Fibroblast of skin of left quadriceps (primary cell): ENCODE measurements around the gene NTMT2.

Source experiments
- DNase-seq, 2 experiments: peaks; one replicate each; pipeline ENCODE4 v3.0.0-alpha.2; 2013; ENCODE audit warnings: low read depth in 2 of 2

The NTMT2 gene

DNA sequence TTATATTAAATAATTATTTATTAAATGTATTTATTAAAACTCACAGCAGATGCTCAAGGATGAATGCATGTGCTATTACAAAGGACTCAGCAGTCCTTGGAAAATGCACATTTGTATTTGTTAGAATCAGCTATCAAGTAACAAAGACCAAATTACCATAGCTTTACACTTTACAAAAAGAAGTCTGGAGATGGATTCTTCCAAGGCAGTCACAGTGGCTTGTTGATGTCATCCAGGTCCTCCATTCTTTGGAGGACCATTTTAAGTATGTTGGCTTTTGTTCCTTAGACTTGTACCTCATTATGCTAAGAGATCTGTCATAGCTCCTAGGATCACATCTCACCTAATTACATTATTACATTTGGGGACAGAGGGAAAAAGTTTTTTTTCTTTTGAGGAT lies 63.4 kb downstream of the NTMT2 start:
- no peak for DNase-seq

DNA sequence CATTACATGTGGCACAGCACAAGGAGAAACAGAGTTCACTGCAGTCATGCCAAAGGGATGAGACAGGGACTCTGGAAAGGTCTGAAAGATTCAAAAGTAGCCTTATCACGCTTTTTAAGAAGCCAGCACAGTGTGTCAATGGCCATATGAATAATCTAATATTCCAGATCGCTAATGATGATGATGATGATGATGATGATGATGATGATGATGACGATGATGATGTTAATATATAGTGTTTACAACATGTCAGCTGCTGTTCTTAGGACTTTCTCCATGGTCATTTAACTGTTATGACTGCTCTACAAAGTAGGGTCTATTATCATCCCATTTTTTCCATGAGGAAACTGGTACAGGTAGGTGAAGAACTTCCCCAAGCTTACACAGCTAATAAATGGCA lies 64.4 kb downstream of the NTMT2 start:
- no peak for DNase-seq

DNA sequence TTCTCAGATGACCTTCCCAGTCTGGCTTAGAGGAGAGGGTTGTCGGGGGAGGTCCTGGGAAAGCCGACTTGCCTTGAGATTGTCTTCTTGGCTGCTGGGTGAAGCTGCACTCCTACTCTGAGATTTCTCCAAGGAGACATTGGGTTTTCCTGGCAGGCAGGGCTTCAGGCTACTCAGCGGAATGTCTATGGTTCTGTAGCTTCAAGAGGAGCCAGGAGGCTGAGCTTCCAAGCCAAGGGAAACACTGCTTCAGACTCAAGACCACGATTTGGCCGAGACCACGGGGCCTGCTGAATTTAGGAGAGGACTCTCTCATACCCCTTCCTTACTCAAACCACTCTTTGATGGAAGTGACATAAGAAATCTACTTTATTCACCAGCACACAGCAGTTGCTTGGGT lies 67.8 kb downstream of the NTMT2 start:
- DNase-seq: no peak

DNA sequence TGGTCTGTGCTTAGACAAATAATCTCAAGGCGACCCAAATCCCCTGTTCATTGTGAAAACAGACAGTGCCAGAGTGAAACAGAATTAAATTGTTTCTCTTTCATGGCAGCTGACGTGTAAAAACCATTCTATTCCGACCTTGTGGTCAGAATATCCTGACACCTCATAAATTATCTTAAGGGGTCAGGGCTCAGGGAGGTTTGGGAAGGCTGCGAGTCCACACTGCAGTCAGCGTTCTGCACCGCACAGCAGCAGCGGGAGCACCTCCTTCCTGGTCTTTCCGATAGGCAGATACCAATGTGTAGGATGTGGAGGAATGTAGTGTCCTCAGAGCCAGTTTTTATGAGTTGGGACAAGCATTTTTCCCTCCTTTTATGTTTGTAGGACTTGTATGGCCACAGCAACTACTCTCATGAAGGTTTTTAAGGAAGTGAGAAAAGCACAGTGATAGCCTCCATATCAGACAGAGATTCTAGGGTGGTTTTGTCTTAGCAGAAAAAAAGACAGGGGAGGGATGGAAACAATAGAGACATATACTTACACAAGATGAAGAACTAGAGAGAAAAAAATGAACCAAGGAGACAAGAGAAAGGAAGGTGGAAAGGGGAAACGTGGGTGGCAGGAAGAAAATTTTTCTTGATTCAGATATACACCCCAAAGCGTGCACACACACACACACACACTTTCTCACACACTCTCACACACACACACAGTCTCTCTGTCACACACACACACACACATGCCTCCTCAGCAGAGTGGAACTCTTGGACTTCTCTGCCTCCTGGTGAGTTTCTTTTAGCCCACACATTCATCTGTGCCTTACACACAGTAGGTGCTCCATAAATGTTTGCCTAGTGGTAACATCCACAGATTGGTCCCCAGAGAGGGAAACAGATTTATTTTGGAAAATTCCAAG lies 68.6 kb downstream of the NTMT2 start:
- DNase-seq: no peak

DNA sequence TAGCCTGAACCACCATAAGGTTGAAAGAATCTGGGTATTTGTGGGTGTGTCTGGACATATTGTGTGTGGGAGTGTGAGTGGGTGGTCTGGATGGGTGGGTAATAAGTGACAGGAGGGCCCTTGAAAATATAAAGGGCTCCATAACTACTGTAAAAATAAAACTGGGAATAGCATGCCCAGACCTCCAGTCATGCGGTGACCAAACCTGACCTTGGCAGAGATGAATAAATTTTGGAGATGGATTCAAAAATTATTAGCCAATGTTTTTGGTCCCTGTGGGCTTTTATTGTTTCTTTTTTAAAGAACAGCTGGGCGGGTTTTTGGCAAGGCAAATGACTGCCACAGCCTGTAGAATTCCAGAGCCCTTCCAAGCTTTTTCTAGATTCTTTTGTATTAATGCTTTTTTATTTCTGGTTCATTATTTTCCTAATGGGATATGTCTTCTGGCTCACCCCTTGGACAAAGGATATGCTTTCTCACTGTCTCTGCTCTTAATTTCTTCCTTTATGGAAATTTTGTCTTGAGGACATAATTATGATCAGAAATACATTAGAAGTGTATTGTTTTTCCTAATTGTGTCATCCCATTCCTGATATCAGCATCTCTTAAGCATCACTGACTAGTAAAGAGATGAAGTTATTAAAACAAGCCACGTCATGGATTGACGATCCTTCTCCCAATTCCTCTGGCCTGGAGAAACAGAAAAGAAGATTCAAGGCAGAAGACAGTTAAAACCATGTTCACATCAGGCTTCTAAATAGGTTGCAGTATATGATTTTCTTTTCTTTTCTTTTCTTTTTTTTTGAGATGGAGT lies 69.5 kb downstream of the NTMT2 start:
- no peak for DNase-seq

DNA sequence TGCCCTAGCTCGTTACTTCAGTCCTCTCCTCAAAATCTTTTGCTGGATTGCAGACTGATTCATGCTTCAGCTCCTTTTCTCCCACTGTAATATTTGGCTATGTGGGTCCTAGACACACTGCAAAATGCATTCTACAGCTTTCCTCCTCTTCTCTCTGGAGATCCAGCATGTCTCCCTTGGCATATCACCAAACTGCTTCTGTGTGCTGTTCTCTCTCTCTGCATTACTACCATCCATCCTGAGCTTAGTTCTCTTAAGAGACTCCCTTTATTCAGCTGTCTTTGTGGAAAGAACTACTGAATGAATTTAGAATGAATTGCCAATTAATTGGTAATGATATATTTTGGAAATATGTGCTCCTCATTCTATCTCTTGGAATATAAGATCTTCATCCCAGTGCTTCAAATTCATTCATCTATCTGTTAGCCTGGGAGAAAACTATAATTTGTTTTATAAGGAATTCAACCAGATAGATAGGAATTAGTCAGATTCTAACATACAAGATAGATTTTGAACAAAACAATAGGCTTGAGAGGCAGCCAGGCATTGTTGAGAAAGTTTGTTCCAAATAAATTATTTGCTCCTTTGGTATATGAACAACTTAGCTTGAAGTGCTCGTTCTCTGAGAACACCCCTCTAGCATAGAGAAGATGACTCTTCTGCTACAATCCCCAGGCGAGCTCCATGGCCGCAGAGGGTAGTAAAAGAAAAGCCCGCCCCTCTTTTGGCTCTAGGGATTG lies 71.9 kb downstream of the NTMT2 start:
- DNase-seq: no peak

DNA sequence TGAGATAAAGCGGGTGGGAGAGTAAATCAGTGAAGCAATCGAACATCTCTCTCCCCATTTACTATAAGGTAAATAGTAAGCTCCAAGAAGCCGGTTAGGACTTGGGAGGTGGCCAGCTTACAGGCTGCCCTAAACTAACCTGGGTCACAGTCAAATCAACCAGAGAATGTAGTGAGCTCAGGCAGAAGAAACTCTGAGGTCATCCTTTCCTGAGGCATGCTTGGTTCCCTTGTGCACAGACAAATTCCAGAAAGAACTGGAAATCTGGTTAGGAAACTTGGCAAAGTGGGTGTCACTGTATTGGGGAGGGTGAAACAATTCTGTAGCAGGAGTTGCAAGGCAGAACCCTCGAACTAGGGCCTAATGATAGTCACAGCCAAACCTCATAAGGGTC lies 72.5 kb downstream of the NTMT2 start:
- DNase-seq: no peak
